Head of caudate nucleus (tissue), 42 donors: Measurements from ENCODE around the gene PAGE1.

Experiments used
- DNase-seq, 42 donors: peaks; one replicate each; pipeline versions ENCODE4 v3.0.0 to v3.0.0-alpha.2; 2020 to 2021; ENCODE audit warnings: mixed read lengths in 7 of 42
- intact Hi-C: fragments of 100-400 bp; cut with DNase I; formaldehyde crosslinking; loops from one replicate; pipeline ENCODE4 v1.15.0; 2022

PAGE1 gene

GRCh38 chrX:49644991-49645637 lies 50.7 kb downstream of the PAGE1 start:
- intact Hi-C loops: no loop called here
- no peak for DNase-seq
